Activated naive CD4-positive, alpha-beta T cell treated with anti-CD3 and anti-CD28 coated beads, Interleukin-2, amount 50 U/mL, for 24 hours (primary cell): Measurements from ENCODE around the gene GPR33.
"Not testable (repeated sequence)": the region's sequence is repeated elsewhere in the genome, so short reads cannot be mapped to it uniquely, and the experiment has no call there.

Source experiments
- H3K27ac Mint-ChIP-seq: one replicate; pipeline ENCODE4 v1.8.0; 2021; ENCODE audit warnings: mild to moderate bottlenecking, mixed read lengths
- H3K27me3 Mint-ChIP-seq: one replicate; pipeline ENCODE4 v1.8.0; 2021; ENCODE audit warnings: mixed read lengths
- H3K36me3 Mint-ChIP-seq: one replicate; pipeline ENCODE4 v1.8.0; 2021; ENCODE audit warnings: mixed read lengths
- H3K4me1 Mint-ChIP-seq: one replicate; pipeline ENCODE4 v1.8.0; 2021; ENCODE audit warnings: mixed read lengths
- H3K4me3 Mint-ChIP-seq: one replicate; pipeline ENCODE4 v1.8.0; 2021; ENCODE audit warnings: mild to moderate bottlenecking, mixed read lengths
- H3K9me3 Mint-ChIP-seq: one replicate; pipeline ENCODE4 v1.8.0; 2021; ENCODE audit warnings: mixed read lengths

GPR33 gene

GRCh38 chr14:31479027-31479426, 8.8 kb downstream of the GPR33 start:
- peaks cover 7% of the 10 kb centered on the region for H3K27me3 Mint-ChIP-seq
- no peaks in the 10 kb centered on the region for H3K4me1 Mint-ChIP-seq
- no peak overlapping the region for H3K4me3 Mint-ChIP-seq
- H3K27ac Mint-ChIP-seq: no peak overlapping the region
- peaks cover 1% of the 10 kb centered on the region for H3K36me3 Mint-ChIP-seq
- H3K9me3 Mint-ChIP-seq: no peaks in the 10 kb centered on the region

DNA sequence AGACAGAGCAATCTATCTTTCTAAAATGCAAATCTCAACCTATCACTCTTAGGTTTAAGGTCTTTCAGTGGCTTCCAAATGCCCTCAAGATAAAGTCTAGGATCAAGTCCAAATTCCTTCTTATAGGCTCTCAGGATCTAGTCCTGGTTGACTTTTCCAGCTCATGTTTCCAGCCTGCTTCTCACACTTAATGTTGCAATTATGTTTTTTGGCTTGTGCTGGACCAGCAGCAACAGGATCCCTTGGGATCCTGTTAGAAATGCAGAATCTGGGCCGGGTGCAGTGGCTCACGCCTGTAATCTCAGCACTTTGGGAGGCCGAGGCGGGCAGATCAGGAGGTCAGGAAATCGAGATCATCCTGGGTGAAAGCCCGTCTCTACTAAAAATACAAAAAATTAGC, 10.6 kb downstream of the GPR33 start:
- no peaks in the 10 kb centered on the region for H3K4me1 Mint-ChIP-seq
- peaks cover 7% of the 10 kb centered on the region for H3K27me3 Mint-ChIP-seq
- H3K9me3 Mint-ChIP-seq: no peaks in the 10 kb centered on the region
- H3K27ac Mint-ChIP-seq: no peak overlapping the region
- no peak overlapping the region for H3K4me3 Mint-ChIP-seq
- peaks cover 1% of the 10 kb centered on the region for H3K36me3 Mint-ChIP-seq

DNA sequence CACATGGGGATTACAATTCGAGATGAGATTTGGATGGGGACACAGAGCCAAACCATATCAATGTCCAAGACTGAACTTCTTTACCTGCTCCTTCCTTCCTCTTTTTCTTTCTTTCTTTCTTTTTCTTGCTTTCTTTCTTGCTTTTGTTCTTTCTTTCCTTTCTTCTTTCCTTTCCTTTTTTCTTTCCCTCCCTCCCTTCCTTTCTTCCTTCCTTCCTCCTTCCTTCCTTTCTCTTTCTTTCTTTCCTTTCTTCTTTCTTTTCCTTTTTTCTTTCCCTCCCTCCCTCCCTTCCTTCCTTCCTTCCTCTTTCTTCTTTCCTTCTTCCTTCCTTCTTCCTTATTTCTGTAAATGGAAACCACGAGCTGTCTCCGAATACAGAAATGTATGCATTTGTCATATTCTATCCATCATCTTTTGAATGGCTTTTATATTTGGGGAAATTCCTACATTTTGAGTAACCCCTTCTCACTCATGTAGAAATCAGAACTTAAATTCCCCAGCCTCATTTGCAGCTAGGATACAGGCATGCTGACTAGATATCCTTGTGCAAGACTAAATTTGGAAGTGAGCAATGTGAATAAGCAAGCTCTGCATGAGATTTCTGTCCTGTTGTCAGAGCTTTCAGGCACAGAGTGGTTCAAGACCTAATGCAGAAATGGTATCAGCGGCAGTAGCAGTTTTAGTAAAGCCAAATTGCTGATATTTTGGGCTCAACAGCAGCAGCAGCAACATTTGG, 11.5 kb downstream of the GPR33 start:
- Mint-ChIP-seq H3K4me1 (no peaks in the 10 kb centered on the region), H3K27ac (no peak overlapping the region), H3K36me3 (peaks cover 1% of the 10 kb centered on the region), H3K9me3 (no peaks in the 10 kb centered on the region), H3K27me3 (peaks cover 6% of the 10 kb centered on the region), H3K4me3 (no peak overlapping the region)

DNA sequence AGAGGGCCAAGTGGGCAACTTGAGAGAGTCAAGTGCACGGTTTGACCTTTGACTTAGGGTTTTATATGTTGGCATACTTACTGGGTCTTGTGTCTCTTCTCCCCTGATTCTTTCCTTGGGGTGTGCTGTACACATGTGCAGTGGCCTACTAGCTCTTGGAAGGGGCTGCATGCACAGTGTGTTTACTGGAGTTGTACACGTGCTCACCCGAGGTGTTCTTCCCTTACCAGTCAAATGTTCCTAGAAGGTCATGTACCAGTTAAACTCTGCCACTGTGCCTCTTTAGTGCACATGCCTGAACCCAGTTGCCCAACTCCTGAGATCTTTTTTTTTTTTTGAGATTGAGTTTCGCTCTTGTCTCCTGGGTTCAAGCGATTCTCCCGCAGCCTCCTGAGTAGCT, 21.3 kb downstream of the GPR33 start:
- Mint-ChIP-seq H3K4me1 (no peaks in the 10 kb centered on the region), H3K36me3 (no peaks in the 10 kb centered on the region), H3K4me3 (no peak overlapping the region), H3K9me3 (no peaks in the 10 kb centered on the region), H3K27me3 (no peaks in the 10 kb centered on the region), H3K27ac (no peak overlapping the region)

GRCh38 chr14:31465111-31465510, 22.7 kb downstream of the GPR33 start:
- Mint-ChIP-seq H3K27me3 (no peaks in the 10 kb centered on the region), H3K27ac (no peak overlapping the region), H3K4me3 (no peak overlapping the region), H3K4me1 (no peaks in the 10 kb centered on the region), H3K9me3 (no peaks in the 10 kb centered on the region), H3K36me3 (no peaks in the 10 kb centered on the region)

GRCh38 chr14:31462450-31462849, 25.4 kb downstream of the GPR33 start:
- H3K27me3 Mint-ChIP-seq, H3K27ac Mint-ChIP-seq, H3K36me3 Mint-ChIP-seq, H3K4me3 Mint-ChIP-seq, H3K9me3 Mint-ChIP-seq: not testable (repeated sequence)
- H3K4me1 Mint-ChIP-seq: peaks cover 13% of the 10 kb centered on the region

DNA sequence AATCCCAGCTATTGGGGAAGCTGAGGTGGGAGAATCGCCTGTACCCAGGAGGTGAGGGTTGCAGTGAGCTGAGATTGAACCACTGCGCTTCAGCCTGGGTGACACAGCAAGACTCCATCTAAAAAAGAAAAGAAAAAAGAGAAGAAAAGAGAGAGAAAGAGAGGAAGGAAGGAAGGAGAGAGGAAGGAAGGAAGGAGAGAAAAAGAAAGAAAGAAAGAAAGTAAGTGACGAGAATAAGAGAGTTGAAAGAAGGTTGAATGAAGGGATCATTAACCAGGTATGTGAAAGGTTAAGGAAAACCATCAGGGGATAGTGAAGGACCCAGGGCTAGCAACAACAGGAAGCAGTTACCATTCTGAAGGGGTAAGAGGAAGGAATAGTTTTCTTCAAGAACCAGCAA, 26.3 kb downstream of the GPR33 start:
- no peak overlapping the region for H3K4me3 Mint-ChIP-seq

DNA sequence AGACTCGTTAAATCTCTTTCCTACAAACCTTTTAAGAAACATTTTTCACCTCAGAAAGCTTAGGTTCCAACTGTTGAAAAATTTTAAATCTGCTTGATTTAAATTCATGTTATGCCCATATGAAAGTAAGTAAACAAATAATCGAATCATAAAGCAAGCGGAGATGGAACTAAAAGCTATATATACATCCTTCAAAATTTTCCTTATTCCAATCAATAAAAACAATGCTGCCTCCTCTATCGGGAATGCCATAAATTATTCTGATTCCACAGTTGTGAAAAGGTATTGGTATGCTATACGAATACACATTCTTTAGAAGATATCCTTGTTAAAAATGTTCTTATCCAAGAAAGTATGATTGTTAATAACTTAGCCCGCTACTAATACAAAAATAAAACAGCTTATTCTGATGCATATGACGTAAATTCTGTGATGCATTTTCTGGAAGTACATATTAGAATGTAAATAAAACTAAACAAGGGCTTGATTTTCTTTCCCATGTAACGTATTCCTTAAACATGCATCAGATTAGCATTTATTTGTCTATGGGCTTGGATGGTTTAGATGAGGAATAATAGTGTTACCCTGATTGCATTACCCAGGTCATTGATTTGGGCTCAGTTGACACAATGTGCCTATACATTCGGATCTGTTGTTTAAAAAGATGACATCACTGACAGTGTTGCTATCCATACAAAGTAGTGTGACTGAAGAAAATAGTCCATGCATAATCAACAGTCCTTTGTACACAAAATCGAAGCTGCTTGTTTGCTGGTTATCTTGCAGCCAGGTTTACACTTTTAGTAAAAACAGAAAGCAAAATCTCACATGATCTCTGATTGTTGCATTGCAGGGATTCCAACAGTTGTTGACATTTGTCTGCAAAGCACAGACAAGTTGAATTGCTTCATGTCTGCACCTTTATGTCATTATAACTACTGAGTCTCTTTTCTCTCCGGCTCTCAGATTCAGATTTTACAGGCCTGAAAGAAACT, 29.9 kb downstream of the GPR33 start:
- Mint-ChIP-seq H3K4me3 (peak overlapping the region; percentile 96), H3K27ac (peak overlapping the region; percentile 96)

More for the DNA sequence above, 26.3 kb downstream of the GPR33 start:
- no peaks in the 10 kb centered on the region for H3K36me3 Mint-ChIP-seq
- peaks cover 18% of the 10 kb centered on the region for H3K4me1 Mint-ChIP-seq
- H3K27me3 Mint-ChIP-seq: no peaks in the 10 kb centered on the region
- H3K9me3 Mint-ChIP-seq: no peaks in the 10 kb centered on the region
- no peak overlapping the region for H3K27ac Mint-ChIP-seq

GRCh38 chr14:31456841-31457664, 30.8 kb downstream of the GPR33 start, which contains the start of gene DTD2:
DTD2 (minus strand) TSS chr14:31457506; CDS start chr14:31457393, 113 bp downstream.
- H3K36me3 Mint-ChIP-seq: peaks cover 3% of the 10 kb centered on the region
- peak within 1 kb of the TSS; percentile 96 for H3K4me3 Mint-ChIP-seq
- H3K9me3 Mint-ChIP-seq: no peaks in the 10 kb centered on the region
- H3K27me3 Mint-ChIP-seq: no peaks in the 10 kb centered on the region
- H3K27ac Mint-ChIP-seq: peak within 1 kb of the TSS; percentile 96
- peaks cover 41% of the 10 kb centered on the region for H3K4me1 Mint-ChIP-seq

More for the DNA sequence above, 29.9 kb downstream of the GPR33 start:
- H3K27me3 Mint-ChIP-seq: no peaks in the 10 kb centered on the region
- H3K4me1 Mint-ChIP-seq: peaks cover 41% of the 10 kb centered on the region
- no peaks in the 10 kb centered on the region for H3K36me3 Mint-ChIP-seq
- no peaks in the 10 kb centered on the region for H3K9me3 Mint-ChIP-seq

DNA sequence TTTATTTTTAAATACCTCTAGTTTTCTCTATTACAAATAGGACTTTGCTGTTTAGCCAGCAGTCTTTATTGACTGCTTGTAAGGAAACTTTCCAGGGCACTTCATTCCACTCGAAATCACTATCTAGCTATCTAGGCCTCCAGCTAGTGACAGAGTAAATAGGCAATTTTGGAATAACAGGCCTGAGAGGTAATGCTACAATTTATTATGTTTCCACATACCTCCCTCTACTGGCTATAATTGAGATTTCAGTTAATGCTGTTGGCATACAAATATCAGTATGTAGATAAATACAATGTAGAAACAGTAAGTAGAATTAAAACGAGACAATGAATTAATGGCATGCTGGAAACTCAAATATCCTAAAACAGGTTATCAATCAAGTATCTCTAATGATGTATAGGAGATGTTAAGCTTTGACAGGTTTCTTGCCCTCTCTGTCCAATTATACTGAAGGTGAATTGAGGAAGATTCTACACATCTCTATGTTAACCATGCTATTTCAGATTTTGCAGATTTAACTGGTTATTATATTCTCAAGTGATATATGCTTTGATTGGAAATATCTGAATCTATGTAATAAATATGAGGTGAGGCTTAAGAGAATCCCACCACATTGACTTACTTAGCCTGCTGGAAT, 37.7 kb downstream of the GPR33 start:
- peaks cover 12% of the 10 kb centered on the region for H3K4me1 Mint-ChIP-seq
- peaks cover 17% of the 10 kb centered on the region for H3K36me3 Mint-ChIP-seq
- H3K27ac Mint-ChIP-seq: no peak overlapping the region
- H3K27me3 Mint-ChIP-seq: no peaks in the 10 kb centered on the region
- no peaks in the 10 kb centered on the region for H3K9me3 Mint-ChIP-seq
- no peak overlapping the region for H3K4me3 Mint-ChIP-seq

GRCh38 chr14:31449136-31449535, 38.7 kb downstream of the GPR33 start:
- no peaks in the 10 kb centered on the region for H3K9me3 Mint-ChIP-seq
- H3K27ac Mint-ChIP-seq: no peak overlapping the region
- H3K4me3 Mint-ChIP-seq: no peak overlapping the region
- H3K27me3 Mint-ChIP-seq: no peaks in the 10 kb centered on the region
- H3K4me1 Mint-ChIP-seq: peaks cover 8% of the 10 kb centered on the region
- peaks cover 18% of the 10 kb centered on the region for H3K36me3 Mint-ChIP-seq

GRCh38 chr14:31445703-31446102, 42.1 kb downstream of the GPR33 start:
- Mint-ChIP-seq H3K4me3 (no peak overlapping the region), H3K9me3 (no peaks in the 10 kb centered on the region), H3K27me3 (no peaks in the 10 kb centered on the region), H3K27ac (no peak overlapping the region), H3K4me1 (no peaks in the 10 kb centered on the region), H3K36me3 (peaks cover 13% of the 10 kb centered on the region)

- peaks cover 16% of the 10 kb centered on the region for H3K36me3 Mint-ChIP-seq
- H3K4me3 Mint-ChIP-seq: no peak overlapping the region
- H3K27me3 Mint-ChIP-seq: no peaks in the 10 kb centered on the region
- no peaks in the 10 kb centered on the region for H3K4me1 Mint-ChIP-seq
- H3K9me3 Mint-ChIP-seq: no peaks in the 10 kb centered on the region
- H3K27ac Mint-ChIP-seq: no peak overlapping the region
Observed at GRCh38 chr14:31442284-31442683, 45.6 kb downstream of the GPR33 start.

- Mint-ChIP-seq H3K4me1 (no peaks in the 10 kb centered on the region), H3K27ac (no peak overlapping the region), H3K9me3 (no peaks in the 10 kb centered on the region), H3K27me3 (no peaks in the 10 kb centered on the region), H3K4me3 (no peak overlapping the region), H3K36me3 (peaks cover 16% of the 10 kb centered on the region)
Observed at GRCh38 chr14:31441273-31442111, 46.3 kb downstream of the GPR33 start.
